ENCODE results near the gene PKD1L1.

DNA sequence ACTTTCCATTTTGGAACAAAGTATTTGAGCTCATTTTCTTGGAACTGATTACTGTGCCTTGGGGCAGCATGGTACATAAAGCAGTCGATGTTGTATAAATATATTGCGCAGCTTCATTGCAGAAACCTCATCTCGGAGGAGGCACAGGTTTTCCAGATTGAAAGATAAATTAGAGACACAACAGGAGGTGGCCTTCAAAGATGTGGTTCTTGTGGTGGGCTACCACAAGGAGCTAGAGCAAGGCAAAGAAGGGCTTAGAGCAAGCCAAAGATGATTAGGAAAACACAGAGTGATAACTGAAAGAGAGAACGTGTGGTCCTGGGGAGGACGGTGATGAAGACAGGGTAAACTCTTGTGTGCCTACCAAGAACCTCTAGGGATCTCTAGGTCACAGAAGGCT is 197.2 kb downstream of the PKD1L1 start:
- TF ChIP-seq POLR2A (IDR thresholded peaks at IDR 0.05) (no peak), EP300 (IDR thresholded peaks at IDR 0.05) (no peak)
- TF ChIP-seq, protein P1, sequence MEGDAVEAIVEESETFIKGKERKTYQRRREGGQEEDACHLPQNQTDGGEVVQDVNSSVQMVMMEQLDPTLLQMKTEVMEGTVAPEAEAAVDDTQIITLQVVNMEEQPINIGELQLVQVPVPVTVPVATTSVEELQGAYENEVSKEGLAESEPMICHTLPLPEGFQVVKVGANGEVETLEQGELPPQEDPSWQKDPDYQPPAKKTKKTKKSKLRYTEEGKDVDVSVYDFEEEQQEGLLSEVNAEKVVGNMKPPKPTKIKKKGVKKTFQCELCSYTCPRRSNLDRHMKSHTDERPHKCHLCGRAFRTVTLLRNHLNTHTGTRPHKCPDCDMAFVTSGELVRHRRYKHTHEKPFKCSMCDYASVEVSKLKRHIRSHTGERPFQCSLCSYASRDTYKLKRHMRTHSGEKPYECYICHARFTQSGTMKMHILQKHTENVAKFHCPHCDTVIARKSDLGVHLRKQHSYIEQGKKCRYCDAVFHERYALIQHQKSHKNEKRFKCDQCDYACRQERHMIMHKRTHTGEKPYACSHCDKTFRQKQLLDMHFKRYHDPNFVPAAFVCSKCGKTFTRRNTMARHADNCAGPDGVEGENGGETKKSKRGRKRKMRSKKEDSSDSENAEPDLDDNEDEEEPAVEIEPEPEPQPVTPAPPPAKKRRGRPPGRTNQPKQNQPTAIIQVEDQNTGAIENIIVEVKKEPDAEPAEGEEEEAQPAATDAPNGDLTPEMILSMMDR (IDR thresholded peaks at IDR 0.05), result no peak
